IPS-18a (cell line): ENCODE data around the gene GSX2.
"Not testable (repeated sequence)": the region's sequence is repeated elsewhere in the genome, so short reads cannot be mapped to it uniquely, and the experiment has no call there.

Experiments
- H3K27ac ChIP-seq: one replicate; pipeline ENCODE4 v1.5.1; 2013; ENCODE audit warnings: low read length
- H3K27me3 ChIP-seq: one replicate; pipeline ENCODE4 v1.6.1; 2013; ENCODE audit warnings: mild to moderate bottlenecking, low read length; ENCODE audit not compliant: control insufficient read depth, insufficient read depth
- H3K36me3 ChIP-seq: one replicate; pipeline ENCODE4 v1.6.1; 2013; ENCODE audit warnings: low read depth, low read length; ENCODE audit not compliant: control insufficient read depth
- H3K4me1 ChIP-seq: one replicate; pipeline ENCODE4 v1.6.1; 2013; ENCODE audit warnings: low read depth, low read length; ENCODE audit not compliant: control insufficient read depth
- H3K4me3 ChIP-seq: one replicate; pipeline ENCODE4 v1.5.1; 2013; ENCODE audit warnings: low read length
- H3K9ac ChIP-seq: one replicate; pipeline ENCODE4 v1.6.1; 2013; ENCODE audit warnings: mild to moderate bottlenecking, low read length, moderate library complexity
- H3K9me3 ChIP-seq: one replicate; pipeline ENCODE4 v1.6.1; 2013; ENCODE audit warnings: low read depth, low read length; ENCODE audit not compliant: control insufficient read depth

Gene GSX2

DNA sequence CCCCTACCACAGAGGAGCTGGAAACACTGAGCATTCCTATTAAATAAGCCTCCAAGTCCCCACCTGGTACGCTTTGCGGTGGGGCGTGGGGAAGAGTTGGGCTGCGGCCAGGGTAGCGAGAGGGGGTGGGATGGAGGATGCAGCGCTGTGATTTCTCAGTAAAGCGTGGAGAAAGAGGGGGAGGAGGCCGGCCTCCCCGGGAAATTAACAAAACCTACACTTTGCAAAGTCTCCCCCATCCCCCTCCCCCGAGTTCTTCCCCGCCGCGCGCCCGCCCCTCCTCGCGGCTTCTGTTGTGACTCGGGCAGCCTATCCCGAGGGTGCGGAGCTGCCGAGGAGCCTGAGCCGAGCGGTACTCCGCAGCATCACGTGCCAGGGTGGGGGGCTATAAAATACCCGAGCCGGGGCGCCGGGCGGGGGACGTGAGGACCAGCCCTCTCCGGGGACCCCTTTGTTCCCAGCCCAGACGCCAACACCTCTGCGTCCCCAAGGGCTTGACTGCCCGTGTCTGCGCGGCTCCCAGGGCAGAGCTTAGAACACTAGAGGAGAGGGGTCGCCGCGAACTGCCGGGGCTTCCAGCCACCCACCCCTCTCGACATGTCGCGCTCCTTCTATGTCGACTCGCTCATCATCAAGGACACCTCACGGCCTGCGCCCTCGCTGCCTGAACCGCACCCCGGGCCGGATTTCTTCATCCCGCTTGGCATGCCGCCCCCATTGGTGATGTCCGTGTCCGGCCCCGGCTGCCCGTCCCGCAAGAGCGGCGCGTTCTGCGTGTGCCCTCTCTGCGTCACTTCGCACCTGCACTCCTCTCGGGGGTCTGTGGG, at the start of gene GSX2:
Gene GSX2 (plus strand): TSS at position 416 of the 827 bp plus-strand sequence. CDS start 182 bp downstream, at position 598.
- Histone ChIP-seq H3K9ac (no peak within 1 kb of the TSS), H3K36me3 (no peaks in the 10 kb centered on the region), H3K27ac (no peak within 1 kb of the TSS), H3K4me3 (peak within 1 kb of the TSS; percentile 52), H3K9me3 (no peaks in the 10 kb centered on the region), H3K27me3 (peaks cover 100% of the 10 kb centered on the region), H3K4me1 (peaks cover 54% of the 10 kb centered on the region)

- Histone ChIP-seq H3K4me3 (no peak overlapping the region), H3K4me1 (no peaks in the 10 kb centered on the region), H3K27me3 (no peaks in the 10 kb centered on the region), H3K9me3 (no peaks in the 10 kb centered on the region), H3K27ac (no peak overlapping the region), H3K36me3 (no peaks in the 10 kb centered on the region), H3K9ac (no peak overlapping the region)
These were observed 49.6 kb upstream of the GSX2 start for GRCh38 chr4:54050214-54050904.

- H3K4me1 ChIP-seq: not testable (repeated sequence)
These were observed 46.6 kb upstream of the GSX2 start for GRCh38 chr4:54053322-54053721.

DNA sequence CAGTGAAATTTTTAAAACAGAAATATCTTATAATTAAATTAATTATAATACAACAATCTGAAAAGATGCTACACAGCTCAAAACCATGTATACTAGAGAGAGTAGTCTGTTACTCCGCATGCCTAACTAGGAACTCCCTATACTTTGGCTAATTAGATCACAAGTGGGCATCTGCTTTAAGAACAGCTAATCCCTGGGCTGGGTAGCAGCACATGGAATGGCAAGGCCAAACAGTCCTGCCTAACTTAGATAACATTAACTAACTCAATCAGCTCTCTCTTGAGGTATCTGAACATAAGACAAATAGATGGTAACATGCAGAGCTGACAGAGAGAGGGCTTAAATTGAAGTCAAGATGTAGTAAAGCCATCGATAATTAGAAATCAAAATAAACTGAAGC, 45.5 kb upstream of the GSX2 start:
- Histone ChIP-seq H3K4me3 (no peak overlapping the region), H3K27me3 (no peaks in the 10 kb centered on the region), H3K9me3 (no peaks in the 10 kb centered on the region), H3K4me1 (no peaks in the 10 kb centered on the region), H3K36me3 (no peaks in the 10 kb centered on the region), H3K9ac (no peak overlapping the region), H3K27ac (no peak overlapping the region)

More at GRCh38 chr4:54053322-54053721, 46.6 kb upstream of the GSX2 start:
- not testable (repeated sequence) for H3K9ac ChIP-seq, H3K27me3 ChIP-seq, H3K4me3 ChIP-seq, H3K27ac ChIP-seq, H3K9me3 ChIP-seq, H3K36me3 ChIP-seq

DNA sequence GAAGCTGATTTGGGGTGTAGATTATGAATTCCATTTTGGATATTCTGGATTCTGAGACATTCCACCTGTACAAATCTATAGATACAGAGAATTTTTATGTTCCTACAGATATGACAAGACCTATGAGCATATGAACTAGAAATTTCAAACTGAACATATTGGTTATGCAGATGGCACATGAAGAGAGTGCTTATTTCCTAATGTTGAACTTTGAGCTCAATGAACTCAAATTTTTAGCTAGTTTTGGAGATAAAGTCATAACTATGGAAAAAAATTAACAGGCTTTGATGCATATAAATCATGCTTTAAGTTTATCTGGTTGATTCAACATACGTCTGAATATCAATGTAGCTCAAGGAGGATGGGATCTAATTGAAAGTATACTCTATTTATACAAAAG, 44.5 kb upstream of the GSX2 start:
- Histone ChIP-seq H3K9ac (no peak overlapping the region), H3K4me1 (no peaks in the 10 kb centered on the region), H3K27me3 (no peaks in the 10 kb centered on the region), H3K9me3 (no peaks in the 10 kb centered on the region), H3K4me3 (no peak overlapping the region), H3K27ac (no peak overlapping the region), H3K36me3 (no peaks in the 10 kb centered on the region)

GRCh38 chr4:54056360-54056759, 43.6 kb upstream of the GSX2 start:
- no peak overlapping the region for H3K9ac ChIP-seq
- H3K9me3 ChIP-seq: no peaks in the 10 kb centered on the region
- H3K4me1 ChIP-seq: peaks cover under 1% of the 10 kb centered on the region
- H3K4me3 ChIP-seq: no peak overlapping the region
- H3K27ac ChIP-seq: no peak overlapping the region
- H3K36me3 ChIP-seq: no peaks in the 10 kb centered on the region
- no peaks in the 10 kb centered on the region for H3K27me3 ChIP-seq

DNA sequence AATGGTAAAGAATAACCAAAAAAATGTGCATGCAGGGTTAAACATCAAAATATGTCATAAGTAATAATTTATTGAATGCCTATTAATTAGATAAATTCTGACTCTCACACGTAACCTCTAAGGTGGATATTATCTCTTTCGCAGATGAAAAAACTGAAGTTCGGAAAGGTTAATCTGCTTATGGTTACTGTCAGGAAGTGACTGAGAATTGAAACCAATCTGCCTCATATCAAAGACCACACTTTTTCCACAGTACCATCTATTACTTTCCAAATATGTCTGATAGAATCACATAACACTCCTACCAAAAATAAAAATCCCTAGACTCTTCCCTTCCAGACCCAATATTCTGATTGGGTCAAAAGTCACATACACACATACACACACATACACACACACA, 41.8 kb upstream of the GSX2 start:
- Histone ChIP-seq H3K36me3 (no peaks in the 10 kb centered on the region), H3K9ac (no peak overlapping the region), H3K9me3 (no peaks in the 10 kb centered on the region), H3K27me3 (no peaks in the 10 kb centered on the region), H3K4me3 (no peak overlapping the region), H3K4me1 (peaks cover 16% of the 10 kb centered on the region), H3K27ac (no peak overlapping the region)

DNA sequence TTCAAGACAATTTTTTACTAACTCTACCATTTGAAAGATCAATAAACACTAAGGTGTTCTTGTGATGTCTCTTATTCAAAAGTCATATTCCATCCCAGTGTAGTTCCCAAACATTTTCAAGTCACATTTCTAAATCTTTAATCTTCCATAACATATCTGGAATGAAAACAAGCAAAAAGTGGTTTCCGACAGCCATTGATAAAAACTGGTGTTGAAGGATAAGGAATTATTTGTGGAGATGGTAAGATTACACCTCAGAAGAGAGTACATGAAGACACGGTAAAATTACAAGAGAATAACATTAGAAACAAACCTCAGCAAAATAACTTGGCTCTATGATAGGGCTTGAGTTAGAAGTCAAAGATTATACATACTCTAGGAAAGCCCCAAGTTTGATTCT, 39.8 kb upstream of the GSX2 start:
- Histone ChIP-seq H3K9me3 (no peaks in the 10 kb centered on the region), H3K9ac (no peak overlapping the region), H3K36me3 (no peaks in the 10 kb centered on the region), H3K27ac (no peak overlapping the region), H3K4me3 (no peak overlapping the region), H3K4me1 (peaks cover 24% of the 10 kb centered on the region), H3K27me3 (peaks cover 3% of the 10 kb centered on the region)

GRCh38 chr4:54061067-54061466, 38.9 kb upstream of the GSX2 start:
- Histone ChIP-seq H3K36me3 (no peaks in the 10 kb centered on the region), H3K27ac (no peak overlapping the region), H3K4me1 (peaks cover 26% of the 10 kb centered on the region), H3K9me3 (no peaks in the 10 kb centered on the region), H3K9ac (no peak overlapping the region), H3K4me3 (no peak overlapping the region), H3K27me3 (peaks cover 7% of the 10 kb centered on the region)

- Histone ChIP-seq H3K27ac (no peak overlapping the region), H3K9ac (no peak overlapping the region), H3K4me1 (peaks cover 26% of the 10 kb centered on the region), H3K36me3 (no peaks in the 10 kb centered on the region), H3K4me3 (no peak overlapping the region), H3K9me3 (no peaks in the 10 kb centered on the region), H3K27me3 (peaks cover 7% of the 10 kb centered on the region)
These were observed 38.1 kb upstream of the GSX2 start for GRCh38 chr4:54061873-54062272.

DNA sequence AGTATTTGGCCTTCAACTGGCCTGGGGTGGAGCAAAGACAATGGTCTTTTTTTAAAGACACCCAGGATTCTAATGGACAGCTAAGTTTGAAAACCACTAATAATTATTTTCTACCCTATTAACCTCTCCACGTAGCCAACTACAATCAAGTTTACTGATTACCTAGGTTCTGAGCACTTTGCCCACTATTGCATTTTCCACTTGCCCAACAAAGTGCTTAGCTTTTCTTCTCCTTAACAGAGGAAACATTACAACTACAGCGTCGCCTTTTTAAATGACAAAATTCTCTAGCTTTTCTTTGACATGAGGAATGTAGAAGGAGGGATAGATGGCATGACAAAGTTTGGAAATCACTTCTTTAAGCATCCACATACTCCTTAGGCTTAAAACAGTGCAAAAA, 37.6 kb upstream of the GSX2 start:
- H3K4me1 ChIP-seq: peaks cover 26% of the 10 kb centered on the region
- H3K9ac ChIP-seq: no peak overlapping the region

GRCh38 chr4:54063229-54063628, 36.7 kb upstream of the GSX2 start:
- H3K4me3 ChIP-seq: peak overlapping the region; percentile 88
- peak overlapping the region; percentile 82 for H3K9ac ChIP-seq
- no peak overlapping the region for H3K27ac ChIP-seq
- H3K4me1 ChIP-seq: peaks cover 26% of the 10 kb centered on the region
- no peaks in the 10 kb centered on the region for H3K36me3 ChIP-seq
- H3K27me3 ChIP-seq: peaks cover 7% of the 10 kb centered on the region
- no peaks in the 10 kb centered on the region for H3K9me3 ChIP-seq

More for the DNA sequence above, 37.6 kb upstream of the GSX2 start:
- H3K27ac ChIP-seq: no peak overlapping the region
- no peaks in the 10 kb centered on the region for H3K36me3 ChIP-seq
- H3K27me3 ChIP-seq: peaks cover 7% of the 10 kb centered on the region
- H3K9me3 ChIP-seq: no peaks in the 10 kb centered on the region
- peak overlapping the region; percentile 88 for H3K4me3 ChIP-seq
